NOMO-1 treated with dmso at 0.1 percent for 144 hours (cell line): ENCODE measurements around the gene TTC29.

Experiments
- DNase-seq: peaks from one replicate; lab custom pipeline; 2025; ENCODE audit not compliant: unreplicated experiment; lab: John Stamatoyannopoulos, UW

Gene TTC29, protein sequence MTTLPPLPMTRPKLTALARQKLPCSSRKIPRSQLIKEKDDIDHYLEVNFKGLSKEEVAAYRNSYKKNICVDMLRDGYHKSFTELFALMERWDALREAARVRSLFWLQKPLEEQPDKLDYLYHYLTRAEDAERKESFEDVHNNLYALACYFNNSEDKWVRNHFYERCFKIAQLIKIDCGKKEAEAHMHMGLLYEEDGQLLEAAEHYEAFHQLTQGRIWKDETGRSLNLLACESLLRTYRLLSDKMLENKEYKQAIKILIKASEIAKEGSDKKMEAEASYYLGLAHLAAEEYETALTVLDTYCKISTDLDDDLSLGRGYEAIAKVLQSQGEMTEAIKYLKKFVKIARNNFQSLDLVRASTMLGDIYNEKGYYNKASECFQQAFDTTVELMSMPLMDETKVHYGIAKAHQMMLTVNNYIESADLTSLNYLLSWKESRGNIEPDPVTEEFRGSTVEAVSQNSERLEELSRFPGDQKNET

DNA sequence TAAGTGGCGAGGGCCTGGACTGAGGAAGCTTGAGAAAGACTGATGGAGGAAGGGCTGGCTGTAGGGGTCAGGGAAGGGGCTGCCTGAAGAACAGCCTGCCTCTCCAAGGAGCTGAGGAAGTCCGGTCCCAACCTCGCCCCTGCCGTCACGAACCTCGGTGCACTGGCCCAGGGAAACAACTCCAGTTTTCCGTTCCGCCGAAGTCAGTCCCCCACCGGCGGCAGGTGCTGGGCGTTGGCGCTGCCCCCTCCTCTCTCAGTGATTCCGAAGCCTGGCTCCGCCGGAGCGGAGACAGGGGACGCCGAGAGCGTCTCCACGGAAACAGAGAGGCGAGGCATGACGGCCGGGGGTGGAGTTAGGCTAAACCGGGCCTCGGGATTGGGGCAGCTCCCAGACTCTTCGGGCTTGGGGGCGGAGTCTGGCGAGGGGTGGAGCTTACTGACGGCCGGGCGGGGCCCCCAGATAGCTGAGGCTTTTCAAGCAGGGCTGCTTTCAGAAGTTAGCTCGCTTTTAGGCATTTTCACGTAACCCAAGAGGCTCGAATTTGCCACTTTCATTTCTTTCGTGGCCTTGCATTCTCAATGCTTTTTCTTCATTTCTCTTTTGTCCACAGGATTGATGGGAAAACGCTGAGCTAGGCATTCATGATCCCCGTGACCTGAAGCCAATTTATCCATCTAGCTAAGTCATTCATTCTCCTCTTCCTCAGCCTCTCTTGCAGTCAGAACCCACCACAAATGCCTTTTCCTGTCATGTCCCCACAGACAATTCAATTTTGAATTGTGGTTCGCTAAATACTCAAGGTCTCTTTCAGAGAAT, at the start of gene TTC29:
Gene TTC29 (minus strand): TSS at position 309 of the 819 bp plus-strand sequence. CDS start 5,969 bp downstream, outside the sequence.
- peak; percentile 84 for DNase-seq

DNA sequence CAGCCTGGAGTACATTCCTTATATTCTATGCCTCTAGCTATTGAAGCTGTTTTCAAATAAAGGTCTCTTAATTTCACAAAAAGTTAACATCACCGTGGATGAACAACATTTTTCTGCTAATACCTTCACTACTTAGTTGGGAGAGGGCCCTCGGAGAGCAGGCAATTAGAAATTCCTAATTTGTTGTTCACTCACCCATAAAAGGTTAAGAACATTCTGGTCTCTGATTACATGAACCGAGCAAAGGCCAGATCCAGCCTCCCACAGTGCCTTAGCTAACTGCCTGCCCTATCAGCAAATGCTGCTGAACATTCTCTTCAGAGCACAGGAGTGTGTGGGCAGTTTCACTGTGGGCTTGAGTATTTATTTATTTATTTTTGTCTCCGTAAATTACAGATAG, 36.0 kb upstream of the TTC29 start:
- no peak for DNase-seq

DNA sequence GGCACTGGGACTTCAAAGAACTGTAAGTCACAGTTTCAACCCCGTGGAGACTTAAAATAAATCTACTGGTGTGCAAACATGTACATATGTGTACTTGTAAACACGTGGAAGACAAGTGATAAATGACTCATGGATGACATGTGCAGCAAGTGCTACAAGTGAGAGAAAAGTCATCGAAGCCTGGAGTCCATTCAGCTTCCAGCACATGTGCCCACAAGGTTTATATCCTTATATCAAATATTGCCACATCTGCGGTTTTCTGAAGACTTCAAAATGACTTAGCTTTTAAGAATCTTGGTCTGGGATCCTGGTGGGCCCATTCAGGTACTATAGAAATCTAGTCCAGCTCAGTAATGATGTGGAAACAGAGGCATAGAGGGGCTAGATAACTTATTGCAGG, 33.0 kb upstream of the TTC29 start:
- DNase-seq = no peak

DNA sequence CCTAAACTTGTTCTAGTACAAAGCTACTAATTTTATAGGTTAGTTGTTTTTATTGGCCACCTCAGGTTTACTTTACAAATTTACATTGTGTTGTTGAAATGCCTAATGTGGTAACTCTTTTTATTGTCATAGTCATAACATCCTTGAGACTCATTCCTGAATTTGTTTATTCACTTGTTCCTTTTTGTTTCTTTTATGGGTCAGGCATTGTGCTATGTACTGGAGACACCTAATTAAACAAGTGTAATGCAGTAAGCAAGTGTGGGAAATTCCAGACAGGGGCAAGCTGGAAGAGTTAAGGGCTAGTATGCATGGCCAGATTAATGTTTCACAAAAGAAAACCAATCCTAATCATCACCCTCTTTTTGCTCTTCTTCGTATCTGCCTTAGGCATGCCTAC, 30.5 kb upstream of the TTC29 start:
- no peak for DNase-seq

DNA sequence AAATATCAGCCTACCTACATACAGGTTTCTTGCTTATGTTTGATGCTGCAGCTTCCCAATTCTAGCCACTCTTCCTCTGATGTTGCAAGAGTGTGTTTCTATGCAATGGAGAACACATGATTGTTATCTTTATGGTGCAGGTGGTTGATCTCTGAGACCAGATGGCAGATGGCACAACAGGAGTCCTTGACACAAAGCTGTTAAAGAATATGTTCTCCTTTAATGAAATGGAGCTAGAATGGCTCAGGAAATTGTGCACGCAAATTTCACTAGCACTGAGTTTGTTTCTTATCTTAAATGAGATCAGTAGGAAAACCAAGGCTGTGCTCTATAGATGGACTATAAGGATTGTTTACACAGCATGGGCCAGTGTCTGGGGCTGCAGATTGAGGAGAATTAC, 29.9 kb upstream of the TTC29 start:
- DNase-seq = no peak

DNA sequence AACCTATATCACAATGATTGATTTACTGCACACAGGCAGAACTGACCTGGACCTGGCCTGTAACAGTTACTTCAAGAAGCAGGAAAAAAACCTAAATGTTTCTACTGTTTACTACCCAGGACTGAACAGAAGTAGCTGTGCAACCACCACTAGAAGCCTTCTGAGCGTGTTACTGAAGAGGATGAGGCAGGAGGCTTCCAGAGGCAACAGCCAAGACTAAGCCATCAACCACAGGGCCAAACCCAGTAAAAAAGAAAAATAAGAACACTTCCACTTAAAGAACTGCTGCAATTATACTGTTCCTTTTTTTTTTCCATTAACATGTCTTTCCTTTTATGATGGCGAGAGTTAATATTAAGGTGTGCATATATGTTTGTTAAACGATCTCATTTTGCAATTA, 29.4 kb upstream of the TTC29 start:
- no peak for DNase-seq

DNA sequence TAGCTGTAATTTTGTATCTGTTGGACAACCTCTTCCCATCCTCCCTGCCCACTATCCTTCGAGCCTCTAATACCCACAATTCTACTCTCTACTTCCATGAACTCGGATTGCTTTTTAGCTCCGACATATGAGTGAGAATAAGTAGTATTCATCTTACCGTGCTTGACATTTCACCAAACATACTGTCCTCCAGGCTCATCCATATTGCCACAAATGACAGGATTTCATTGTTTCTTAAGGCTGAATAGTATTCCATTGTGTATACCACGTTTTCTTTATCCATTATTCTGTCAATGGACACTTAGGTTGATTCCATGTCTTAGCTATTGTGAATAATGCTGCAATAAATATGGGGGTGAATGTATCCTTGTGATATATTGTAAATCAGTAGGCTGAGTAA, 26.4 kb upstream of the TTC29 start:
- no peak for DNase-seq

DNA sequence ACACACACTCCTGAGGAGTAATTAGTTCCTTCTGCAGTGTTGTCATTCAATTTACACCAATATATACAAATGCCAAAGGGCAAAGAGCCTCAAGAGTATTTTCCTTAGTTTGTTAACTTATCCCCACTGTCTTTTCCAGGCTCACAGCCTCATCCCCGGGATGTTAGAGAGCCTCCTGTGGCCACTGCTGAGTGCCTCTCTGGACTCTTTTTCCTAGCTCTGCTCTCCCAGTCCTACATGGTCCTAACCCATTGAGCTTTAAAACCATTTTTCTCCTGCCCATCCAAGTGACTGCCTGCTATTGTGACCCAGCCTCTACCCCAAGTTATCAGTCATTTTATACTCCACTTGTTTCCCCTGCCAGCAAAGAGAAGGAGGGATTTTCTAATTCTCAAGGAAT, 23.5 kb upstream of the TTC29 start:
- no peak for DNase-seq

DNA sequence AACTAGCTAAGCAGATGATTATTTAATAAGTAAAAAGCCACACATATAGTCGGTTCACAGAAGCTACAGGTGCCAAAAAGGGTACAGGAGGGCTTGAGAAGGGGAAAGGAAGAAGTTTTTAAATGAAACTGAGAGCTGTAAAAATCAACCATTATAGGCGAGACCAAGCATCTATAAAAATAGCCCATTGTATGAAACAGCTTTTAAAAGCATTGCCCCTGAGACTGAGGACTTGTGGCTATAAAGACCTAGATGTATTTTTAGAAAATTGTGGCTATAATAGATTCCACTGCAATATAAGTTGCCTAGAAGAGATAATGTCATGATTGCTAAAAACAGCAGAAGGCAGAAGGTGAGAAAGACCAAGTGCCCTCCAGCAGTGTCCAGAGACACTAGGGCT, 15.0 kb upstream of the TTC29 start:
- DNase-seq = no peak

DNA sequence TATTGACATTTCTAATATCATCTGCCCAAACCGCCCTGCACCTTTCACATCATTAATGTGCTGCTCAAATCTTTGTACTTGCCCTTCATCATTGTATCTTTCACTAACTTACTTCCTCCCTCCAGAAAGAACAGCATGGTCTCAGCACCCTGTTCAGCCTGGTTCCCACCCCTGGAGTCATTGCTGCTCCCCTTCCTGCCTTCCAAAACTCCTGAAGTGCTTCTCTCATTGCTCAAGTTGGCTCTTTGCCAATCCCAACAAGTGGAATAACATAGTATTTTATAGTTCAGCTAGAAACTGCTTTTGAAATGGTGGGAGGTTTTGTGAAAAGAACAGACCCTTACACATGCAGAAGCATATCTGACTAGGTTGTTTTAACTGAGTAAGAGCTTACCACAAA, 14.0 kb upstream of the TTC29 start:
- no peak for DNase-seq

DNA sequence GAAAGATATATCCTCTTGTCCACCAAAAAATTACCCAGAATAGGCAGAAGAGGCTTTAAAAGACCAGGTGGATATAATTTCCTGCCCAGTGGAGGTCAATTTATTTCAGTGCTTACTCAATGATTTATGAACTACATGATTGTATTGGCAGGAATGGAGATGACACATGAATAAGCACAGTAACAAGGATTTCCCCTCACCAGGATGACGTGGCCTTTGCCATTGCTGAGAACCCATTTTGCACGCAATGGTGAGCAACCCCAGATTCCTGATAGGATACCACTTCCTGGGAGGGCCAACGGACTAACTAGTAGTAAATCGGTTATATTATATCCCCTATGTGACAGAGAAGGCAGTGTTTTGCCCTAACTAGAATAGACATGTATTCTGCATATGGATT, 11.6 kb upstream of the TTC29 start:
- no peak for DNase-seq

DNA sequence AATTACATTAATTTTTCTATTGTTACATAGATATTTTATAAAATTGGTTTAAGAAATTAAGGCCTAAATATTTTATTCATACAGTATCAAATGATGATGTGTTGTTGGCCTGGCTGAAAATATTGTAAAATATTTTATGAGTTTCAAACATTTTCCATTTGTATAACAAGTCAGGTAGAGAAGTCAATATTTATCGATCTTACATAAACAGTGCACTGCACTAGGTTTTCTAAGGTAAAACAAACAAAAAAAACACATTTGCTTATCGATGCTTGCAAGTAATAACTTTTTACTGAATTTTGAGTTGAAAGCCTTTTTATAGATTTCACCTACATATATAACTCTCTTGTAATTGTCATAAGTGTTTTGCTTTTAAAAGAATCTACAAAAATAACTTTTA, 7.2 kb upstream of the TTC29 start:
- no peak for DNase-seq

DNA sequence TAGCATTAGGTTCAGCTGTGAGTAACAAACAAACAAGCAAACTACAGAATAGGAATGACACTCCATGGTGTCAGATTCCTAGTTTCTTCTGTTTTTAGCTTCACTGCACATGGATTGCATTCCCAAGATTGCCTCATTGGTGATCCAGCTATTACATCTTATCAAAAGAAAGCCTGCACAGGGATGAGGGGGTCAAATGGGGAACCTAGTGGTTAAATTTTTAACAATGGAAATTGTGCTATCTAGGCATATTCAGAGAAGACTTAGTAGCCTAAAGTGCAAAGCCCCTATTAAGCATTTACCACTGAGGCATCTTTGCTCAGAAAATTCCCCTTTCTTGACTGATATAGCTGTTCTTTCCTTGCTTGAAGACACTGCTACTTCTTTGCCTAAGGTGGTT, 3.9 kb upstream of the TTC29 start:
- no peak for DNase-seq

DNA sequence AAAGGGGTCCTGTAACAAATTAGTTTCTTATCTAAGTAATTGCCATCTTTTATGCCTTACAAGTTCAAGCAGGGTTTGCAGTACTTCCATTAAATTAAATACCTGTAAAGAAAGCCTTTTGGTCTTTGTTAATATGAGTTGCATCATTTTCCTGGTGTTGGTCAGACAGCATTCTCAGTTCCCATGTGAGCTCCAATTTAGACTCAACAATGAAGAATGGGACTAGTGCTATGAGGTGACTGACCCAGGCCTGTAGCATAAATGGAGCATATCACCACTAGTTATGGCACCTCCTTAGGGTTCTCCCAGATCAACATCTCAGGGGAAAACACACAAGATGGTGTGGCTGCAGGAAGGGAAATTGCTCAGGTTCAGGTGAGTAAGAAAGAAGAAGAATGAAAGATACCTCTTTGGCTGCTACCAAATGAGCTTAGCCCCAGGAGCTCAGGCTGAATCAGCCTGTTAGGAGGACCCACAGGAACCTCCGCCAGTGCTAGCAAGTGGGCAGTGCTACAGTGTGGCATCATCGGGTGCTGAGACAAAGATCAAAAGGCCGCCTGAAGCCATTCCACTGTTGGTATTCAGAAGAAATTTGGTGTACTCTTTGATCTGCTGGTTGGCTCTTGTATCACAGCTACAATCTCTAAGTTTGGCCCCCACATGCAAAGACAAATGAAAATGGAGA, 1.8 kb downstream of the TTC29 start:
- DNase-seq = no peak

DNA sequence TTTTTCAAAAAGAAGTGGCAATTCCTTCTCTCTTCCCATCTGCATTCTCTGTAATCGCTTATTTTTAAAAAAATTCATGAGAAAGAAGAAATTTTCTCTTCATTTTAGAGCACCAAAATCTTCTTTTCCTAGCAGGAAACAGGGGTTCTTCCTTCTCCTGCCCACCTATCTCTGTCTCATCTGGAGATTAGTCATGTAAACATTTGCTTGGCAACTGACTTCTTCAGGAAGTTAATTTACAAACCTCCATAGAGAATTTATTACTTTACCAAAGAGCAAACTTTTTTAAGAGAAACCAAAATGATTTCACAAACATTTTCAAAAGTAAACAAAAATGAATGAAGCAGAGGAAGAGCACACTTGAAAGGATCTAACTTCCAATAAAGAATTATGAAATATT, 13.5 kb downstream of the TTC29 start:
- DNase-seq = no peak

DNA sequence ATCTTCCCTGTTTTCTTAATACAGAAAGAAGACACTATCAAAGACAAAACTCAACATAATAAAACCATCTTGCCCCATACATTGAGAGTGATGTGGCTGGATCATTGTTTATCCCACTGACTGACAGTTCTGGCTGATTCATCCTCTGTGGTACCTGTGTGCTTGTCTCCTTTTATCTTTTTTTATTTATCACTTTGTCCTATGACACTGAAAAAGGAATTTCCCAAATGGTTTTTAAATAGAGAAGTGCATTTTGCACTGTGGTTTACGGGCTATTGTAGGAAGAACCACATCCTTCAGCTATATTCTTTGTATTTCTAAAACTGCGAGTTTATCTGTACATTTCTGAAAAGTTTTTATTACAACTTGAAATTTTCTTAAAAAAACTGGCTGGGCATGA, 15.0 kb downstream of the TTC29 start:
- no peak for DNase-seq

DNA sequence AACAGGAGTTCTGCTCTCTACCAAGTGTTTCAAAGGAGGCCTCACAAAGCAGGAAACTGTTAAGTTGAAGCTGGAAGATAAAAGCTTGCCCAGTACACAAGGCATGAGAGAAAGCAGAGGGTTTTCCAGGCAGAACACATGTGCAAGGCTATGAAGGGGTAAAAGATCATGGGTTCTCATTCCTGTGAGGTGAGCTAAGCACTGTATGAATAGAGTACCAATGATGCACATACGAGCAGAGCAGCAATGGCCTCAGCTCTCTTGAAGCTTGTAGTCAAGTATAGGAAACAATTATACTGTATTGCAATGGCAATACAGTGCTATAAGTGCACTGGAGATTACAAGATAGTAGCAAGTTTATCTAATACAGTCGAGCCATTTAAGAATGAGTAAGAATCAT, 18.0 kb downstream of the TTC29 start:
- no peak for DNase-seq

DNA sequence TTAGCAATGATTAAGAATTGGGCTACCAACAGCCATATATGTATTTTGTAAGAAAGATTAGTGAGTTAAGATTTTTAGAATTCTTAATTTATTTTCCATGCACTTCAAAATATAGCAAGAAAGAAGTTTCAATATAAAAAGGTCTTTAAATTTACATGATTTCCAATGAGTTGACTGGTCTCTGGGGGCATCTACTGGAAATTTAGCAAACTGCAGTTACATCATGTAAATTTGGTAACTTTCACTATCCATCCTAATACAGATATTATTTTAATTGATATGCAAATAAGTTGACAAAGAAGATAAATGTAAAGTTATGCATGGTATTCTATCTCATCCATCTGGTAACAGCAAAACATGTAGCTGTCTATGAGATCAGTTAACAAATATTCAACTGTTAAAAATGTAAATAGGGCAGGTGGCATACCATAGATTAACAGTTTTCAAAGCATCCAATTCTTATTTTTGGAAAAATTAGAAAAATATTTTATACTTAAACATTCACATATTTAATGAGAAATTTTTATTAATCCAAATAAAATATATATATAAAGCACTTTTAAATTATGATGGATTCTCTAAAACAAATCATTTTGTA, 29.1 kb downstream of the TTC29 start:
- DNase-seq = no peak

DNA sequence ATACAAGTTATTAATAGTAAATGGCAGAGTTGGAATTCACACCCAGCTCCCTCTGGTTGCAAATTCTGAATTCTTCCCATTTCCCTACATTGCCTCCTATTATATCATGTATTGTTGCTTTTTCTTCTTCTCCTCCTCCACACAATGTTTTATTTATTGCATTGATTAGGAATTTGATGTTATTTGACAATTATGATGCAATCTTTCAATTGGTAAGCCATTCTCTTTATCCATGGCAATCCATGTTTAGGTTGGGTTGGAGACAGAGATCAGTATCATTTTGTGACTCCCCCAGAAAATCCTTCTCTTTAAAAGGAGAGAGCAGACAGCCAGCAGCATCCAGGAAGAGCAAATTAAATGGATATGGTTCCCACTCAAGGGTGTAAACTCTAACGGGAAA, 30.5 kb downstream of the TTC29 start:
- no peak for DNase-seq

DNA sequence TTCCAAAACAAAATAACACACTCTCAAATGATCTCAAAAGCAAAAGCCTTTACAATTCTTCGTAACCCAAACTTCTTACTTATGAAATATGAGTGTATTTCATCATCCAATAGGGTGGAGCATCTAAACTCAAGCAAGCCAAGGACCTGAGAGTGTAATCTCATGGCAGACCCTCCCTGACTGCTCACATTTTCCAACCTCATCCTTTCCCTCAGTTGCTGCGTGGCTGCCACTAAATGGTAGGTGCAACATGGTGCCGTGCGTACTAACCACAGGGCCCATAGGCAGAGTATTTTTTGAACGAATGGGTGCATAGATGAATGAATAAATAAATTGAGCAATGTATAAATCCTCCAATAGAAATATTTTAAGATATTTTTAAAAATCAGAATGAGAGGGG, 45.4 kb downstream of the TTC29 start:
- no peak for DNase-seq

DNA sequence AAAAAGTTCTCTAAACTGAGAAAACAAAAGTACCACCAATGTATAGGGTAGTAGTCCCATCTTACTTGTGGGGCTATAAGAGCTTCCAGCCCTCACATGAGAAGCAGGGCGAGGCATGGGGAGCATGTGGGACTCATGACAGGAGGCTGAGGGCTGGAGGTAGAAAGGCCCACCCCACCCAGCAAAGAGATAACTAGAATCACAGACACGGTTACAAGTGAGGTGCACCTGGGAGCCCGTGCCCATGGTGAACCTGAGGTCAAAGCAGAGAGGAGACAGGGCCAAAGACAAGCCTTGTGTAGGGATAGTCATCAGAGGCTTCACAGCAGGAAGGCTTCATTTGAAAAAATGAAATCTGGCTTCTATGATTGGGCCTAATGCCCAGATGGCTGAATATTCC, 55.4 kb downstream of the TTC29 start:
- no peak for DNase-seq
